ENCODE results near the gene ESD.

The ESD gene

GRCh38 chr13:46728777-46729176, 68.2 kb downstream of the ESD start:
- peak; percentile 26 for TF ChIP-seq CTCF (conservative IDR thresholded peaks at IDR 0.05)
- no peak for TF ChIP-seq ZFX (IDR thresholded peaks at IDR 0.05)
- H3K27ac ChIP-seq: no peak overlapping the region

GRCh38 chr13:46726347-46726746, 70.6 kb downstream of the ESD start:
- TF ChIP-seq CTCF (conservative IDR thresholded peaks at IDR 0.05) (no peak), ZFX (IDR thresholded peaks at IDR 0.05) (no peak)
- no peak overlapping the region for H3K27ac ChIP-seq
